AG04449 (cell line): ENCODE data around the gene TPRKB.
"Not testable (repeated sequence)": the region's sequence is repeated elsewhere in the genome, so short reads cannot be mapped to it uniquely, and the experiment has no call there.

Experiments
- CTCF ChIA-PET: fragments of 350-600 bp; formaldehyde crosslinking; extraction: SDS; loops from one replicate; lab custom pipeline; 2021; ENCODE audit warnings: antibody characterized with exemption; lab: Yijun Ruan, JAX
- POLR2A ChIA-PET: fragments of 400-600, 350-600 bp; formaldehyde crosslinking; extraction: SDS; loops from one replicate; lab custom pipeline; 2020; ENCODE audit warnings: antibody characterized with exemption, inconsistent platforms; lab: Yijun Ruan, JAX
- DNase-seq: peaks from one replicate; pipeline ENCODE4 v3.0.0-alpha.2; 2010; ENCODE audit warnings: low read depth, low spot score
- H3K4me3 ChIP-seq: 2 replicates; pipeline ENCODE4 v1.5.1; 2011; ENCODE audit warnings: low read depth, mild to moderate bottlenecking, control low read depth, low read length
- CTCF ChIP-seq: IDR thresholded peaks from one replicate; pipeline ENCODE4 v1.5.1; 2011; ENCODE audit warnings: mild to moderate bottlenecking, moderate library complexity, low read length, control low read depth, inconsistent platforms; ENCODE audit not compliant: insufficient read depth; ENCODE audit errors: missing control alignments

Gene TPRKB

GRCh38 chr2:73679951-73680571 is 57.1 kb downstream of the TPRKB start:
- TF ChIP-seq CTCF = peak; percentile 34
- POLR2A ChIA-PET, DNase-seq, H3K4me3 ChIP-seq: not testable (repeated sequence)
- CTCF ChIA-PET = interaction anchor here (0.7 to 2.3 kb wide), 4 partner anchors 13 to 87 kb away, joined by 3 to 8 read pairs (median 4); no protein-coding TSS in a partner anchor
